ENCODE measurements around the gene ANXA2.
A peak's percentile ranks its signal among the peaks of the same experiment; 100 is the strongest.

Gene ANXA2

DNA sequence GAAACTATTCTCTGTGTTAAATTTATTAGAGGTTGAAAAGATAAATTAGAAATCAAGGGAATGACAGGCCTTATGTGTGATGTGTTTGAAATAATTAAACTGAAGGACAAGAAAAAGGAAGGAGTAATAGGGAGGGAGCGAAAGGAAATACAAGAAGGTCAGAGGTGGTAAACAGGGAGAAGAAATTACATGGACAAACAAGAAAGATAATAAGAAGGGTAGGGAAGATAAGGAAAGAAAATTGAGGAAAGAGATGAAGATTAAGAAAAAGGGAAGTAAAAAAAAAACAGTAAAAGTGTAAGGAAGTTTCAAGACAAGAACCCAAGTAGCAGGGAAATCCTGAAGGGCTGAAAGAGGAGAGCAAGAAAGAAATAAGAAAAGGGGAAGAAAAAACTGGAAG, 26.2 kb upstream of the ANXA2 start:
- H3K27ac ChIP-seq, result peak overlapping the region; percentile 1
- no peaks in the 10 kb centered on the region for H3K9me3 ChIP-seq (ENCODE audit: control insufficient read depth, low read length)
- no peaks in the 10 kb centered on the region for H3K27me3 ChIP-seq (ENCODE audit: control insufficient read depth, insufficient read depth, low read length)
- no peak overlapping the region for H3K4me2 ChIP-seq (ENCODE audit: low read length)
- H3K9ac ChIP-seq, result no peak overlapping the region
- no peaks in the 10 kb centered on the region for H3K79me2 ChIP-seq
- H2AFZ ChIP-seq, result no peak overlapping the region
- no peak for TF ChIP-seq CTCF (IDR thresholded peaks at IDR 0.05)
- H3K4me1 ChIP-seq, result peaks cover 3% of the 10 kb centered on the region
- peaks cover 3% of the 10 kb centered on the region for H3K36me3 ChIP-seq (ENCODE audit: control insufficient read depth, insufficient read depth, low read length)
- no peak overlapping the region for H3K4me3 ChIP-seq (ENCODE audit: low read depth, low read length)

GRCh38 chr15:60423537-60423936, 25.8 kb upstream of the ANXA2 start:
- Histone ChIP-seq H3K79me2 (no peaks in the 10 kb centered on the region), H3K27me3 (ENCODE audit: control insufficient read depth, insufficient read depth, low read length) (no peaks in the 10 kb centered on the region), H2AFZ (no peak overlapping the region), H3K4me1 (peaks cover 3% of the 10 kb centered on the region), H3K9ac (no peak overlapping the region), H3K27ac (peak overlapping the region; percentile 29), H3K9me3 (ENCODE audit: control insufficient read depth, low read length) (no peaks in the 10 kb centered on the region), H3K4me3 (ENCODE audit: low read depth, low read length) (no peak overlapping the region), H3K36me3 (ENCODE audit: control insufficient read depth, insufficient read depth, low read length) (peaks cover 3% of the 10 kb centered on the region), H3K4me2 (ENCODE audit: low read length) (no peak overlapping the region)
- no peak for TF ChIP-seq CTCF (IDR thresholded peaks at IDR 0.05)

GRCh38 chr15:60421544-60421943, 23.8 kb upstream of the ANXA2 start:
- H2AFZ ChIP-seq, result no peak overlapping the region

GRCh38 chr15:60420203-60420716, 22.5 kb upstream of the ANXA2 start:
- Histone ChIP-seq H3K9ac (no peak overlapping the region), H2AFZ (no peak overlapping the region), H3K36me3 (ENCODE audit: control insufficient read depth, insufficient read depth, low read length) (peaks cover 3% of the 10 kb centered on the region), H3K27me3 (ENCODE audit: control insufficient read depth, insufficient read depth, low read length) (no peaks in the 10 kb centered on the region), H3K4me3 (ENCODE audit: low read depth, low read length) (no peak overlapping the region), H3K4me1 (peaks cover 12% of the 10 kb centered on the region), H3K27ac (no peak overlapping the region), H3K9me3 (ENCODE audit: control insufficient read depth, low read length) (no peaks in the 10 kb centered on the region), H3K4me2 (ENCODE audit: low read length) (no peak overlapping the region), H3K79me2 (no peaks in the 10 kb centered on the region)
- TF ChIP-seq CTCF (IDR thresholded peaks at IDR 0.05), result no peak

More at GRCh38 chr15:60421544-60421943, 23.8 kb upstream of the ANXA2 start:
- no peak overlapping the region for H3K9ac ChIP-seq
- no peaks in the 10 kb centered on the region for H3K27me3 ChIP-seq (ENCODE audit: control insufficient read depth, insufficient read depth, low read length)
- H3K4me2 ChIP-seq (ENCODE audit: low read length), result no peak overlapping the region
- peaks cover 3% of the 10 kb centered on the region for H3K36me3 ChIP-seq (ENCODE audit: control insufficient read depth, insufficient read depth, low read length)
- no peaks in the 10 kb centered on the region for H3K79me2 ChIP-seq
- no peak for TF ChIP-seq CTCF (IDR thresholded peaks at IDR 0.05)
- H3K27ac ChIP-seq, result no peak overlapping the region
- no peaks in the 10 kb centered on the region for H3K9me3 ChIP-seq (ENCODE audit: control insufficient read depth, low read length)
- peaks cover 12% of the 10 kb centered on the region for H3K4me1 ChIP-seq
- no peak overlapping the region for H3K4me3 ChIP-seq (ENCODE audit: low read depth, low read length)

- Histone ChIP-seq H3K9ac (no peak overlapping the region), H3K4me3 (ENCODE audit: low read depth, low read length) (no peak overlapping the region), H3K27ac (no peak overlapping the region), H3K36me3 (ENCODE audit: control insufficient read depth, insufficient read depth, low read length) (peaks cover 3% of the 10 kb centered on the region), H3K4me1 (peaks cover 12% of the 10 kb centered on the region), H3K27me3 (ENCODE audit: control insufficient read depth, insufficient read depth, low read length) (no peaks in the 10 kb centered on the region), H3K4me2 (ENCODE audit: low read length) (no peak overlapping the region), H2AFZ (no peak overlapping the region), H3K79me2 (no peaks in the 10 kb centered on the region), H3K9me3 (ENCODE audit: control insufficient read depth, low read length) (no peaks in the 10 kb centered on the region)
- TF ChIP-seq CTCF (IDR thresholded peaks at IDR 0.05), result no peak
These were observed 22.0 kb upstream of the ANXA2 start for GRCh38 chr15:60419753-60420152.

All from parathyroid adenoma (tissue), 2 donors.